Neural progenitor cell (in vitro differentiated cells): ENCODE measurements around the gene STK4.

Source experiments
- EZH2phosphoT487 ChIP-seq: fragments of 200-600 bp; sonication (generic); IDR thresholded peaks from 2 replicates; pipeline ENCODE4 v1.6.1; 2017; ENCODE audit warnings: antibody characterized with exemption
- TF ChIP-seq, protein P1 (sequence below): fragments of 200-600 bp; sonication (generic); IDR thresholded peaks from 2 replicates; pipeline ENCODE4 v1.5.1; 2017; ENCODE audit warnings: antibody characterized with exemption, mild to moderate bottlenecking

- TF ChIP-seq, protein P1, sequence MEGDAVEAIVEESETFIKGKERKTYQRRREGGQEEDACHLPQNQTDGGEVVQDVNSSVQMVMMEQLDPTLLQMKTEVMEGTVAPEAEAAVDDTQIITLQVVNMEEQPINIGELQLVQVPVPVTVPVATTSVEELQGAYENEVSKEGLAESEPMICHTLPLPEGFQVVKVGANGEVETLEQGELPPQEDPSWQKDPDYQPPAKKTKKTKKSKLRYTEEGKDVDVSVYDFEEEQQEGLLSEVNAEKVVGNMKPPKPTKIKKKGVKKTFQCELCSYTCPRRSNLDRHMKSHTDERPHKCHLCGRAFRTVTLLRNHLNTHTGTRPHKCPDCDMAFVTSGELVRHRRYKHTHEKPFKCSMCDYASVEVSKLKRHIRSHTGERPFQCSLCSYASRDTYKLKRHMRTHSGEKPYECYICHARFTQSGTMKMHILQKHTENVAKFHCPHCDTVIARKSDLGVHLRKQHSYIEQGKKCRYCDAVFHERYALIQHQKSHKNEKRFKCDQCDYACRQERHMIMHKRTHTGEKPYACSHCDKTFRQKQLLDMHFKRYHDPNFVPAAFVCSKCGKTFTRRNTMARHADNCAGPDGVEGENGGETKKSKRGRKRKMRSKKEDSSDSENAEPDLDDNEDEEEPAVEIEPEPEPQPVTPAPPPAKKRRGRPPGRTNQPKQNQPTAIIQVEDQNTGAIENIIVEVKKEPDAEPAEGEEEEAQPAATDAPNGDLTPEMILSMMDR: no peak
- TF ChIP-seq EZH2phosphoT487: no peak
Observed at GRCh38 chr20:45112754-45113153, 146.4 kb downstream of the STK4 start.
